ENCODE measurements around the gene ALDH3B1. TPM values are rescaled to one million over a fixed set of nuclear protein-coding genes. Genes with fewer than 3 reads are reported as not detected.
A peak's percentile ranks its signal among the peaks of the same experiment; 100 is the strongest.

ALDH3B1 gene
- total RNA-seq, 2 donors from 2014 or later: 11.2 to 15.0 TPM

GRCh38 chr11:68025047-68025446 lies 14.9 kb downstream of the ALDH3B1 start:
- intact Hi-C loops (cut with DNase I): no loop called here
- DNase-seq (ENCODE audit: low spot score): no peak

GRCh38 chr11:68026391-68027105 lies 16.4 kb downstream of the ALDH3B1 start:
- DNase-seq (ENCODE audit: low spot score): no peak
- intact Hi-C loops (cut with DNase I): no loop called here

DNA sequence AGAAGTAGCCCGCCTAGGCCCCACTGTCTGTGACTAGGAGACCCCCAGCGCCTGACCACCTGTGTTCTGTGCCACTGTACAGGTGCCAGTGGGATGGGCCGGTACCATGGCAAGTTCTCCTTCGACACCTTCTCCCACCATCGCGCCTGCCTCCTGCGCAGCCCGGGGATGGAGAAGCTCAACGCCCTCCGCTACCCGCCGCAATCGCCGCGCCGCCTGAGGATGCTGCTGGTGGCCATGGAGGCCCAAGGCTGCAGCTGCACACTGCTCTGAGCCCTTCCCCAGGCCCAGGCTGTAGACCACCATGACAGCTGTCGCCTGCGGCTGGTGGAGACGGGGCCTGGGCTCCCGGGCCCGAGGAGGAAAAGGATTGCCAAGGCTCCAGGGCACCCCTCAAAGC lies 17.5 kb downstream of the ALDH3B1 start:
- DNase-seq (ENCODE audit: low spot score): no peak
- intact Hi-C loops (cut with DNase I): no loop called here

DNA sequence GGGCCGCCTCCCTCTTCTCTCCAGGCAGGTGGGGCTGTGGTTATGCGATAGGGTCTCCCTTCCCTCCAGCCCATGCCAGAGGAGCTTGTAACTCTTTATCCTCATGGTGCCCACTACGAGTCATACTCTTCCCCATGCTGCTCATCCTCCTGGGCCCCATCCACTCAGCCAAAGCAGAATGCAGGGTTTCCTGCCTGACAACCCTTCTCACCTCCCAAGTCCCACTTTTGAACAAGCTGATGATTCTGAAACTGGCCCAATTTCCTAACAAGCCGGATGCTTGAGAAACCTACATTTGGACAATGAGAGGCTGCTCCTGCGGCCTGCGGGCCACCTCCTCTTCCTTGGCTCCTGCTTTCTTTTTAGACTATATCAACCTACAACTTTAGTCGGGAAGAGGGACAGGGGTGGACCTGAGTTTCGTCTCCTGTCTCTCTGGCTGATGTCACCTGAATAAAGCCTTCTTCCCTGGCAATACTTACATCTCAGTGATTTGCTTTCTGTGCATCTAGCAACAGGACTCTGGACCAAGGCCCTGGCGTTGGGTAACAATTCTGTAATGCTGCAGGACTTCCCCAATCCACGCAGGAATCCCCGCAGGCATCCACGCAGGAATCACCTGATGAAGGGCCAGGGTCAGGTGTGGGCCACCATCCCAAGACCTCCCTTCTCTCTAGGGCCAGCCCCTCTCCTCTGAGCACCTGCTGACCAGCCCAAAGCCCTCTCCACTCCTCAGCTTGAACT lies 18.8 kb downstream of the ALDH3B1 start:
- intact Hi-C loops (cut with DNase I): no loop called here
- no peak for DNase-seq (ENCODE audit: low spot score)

DNA sequence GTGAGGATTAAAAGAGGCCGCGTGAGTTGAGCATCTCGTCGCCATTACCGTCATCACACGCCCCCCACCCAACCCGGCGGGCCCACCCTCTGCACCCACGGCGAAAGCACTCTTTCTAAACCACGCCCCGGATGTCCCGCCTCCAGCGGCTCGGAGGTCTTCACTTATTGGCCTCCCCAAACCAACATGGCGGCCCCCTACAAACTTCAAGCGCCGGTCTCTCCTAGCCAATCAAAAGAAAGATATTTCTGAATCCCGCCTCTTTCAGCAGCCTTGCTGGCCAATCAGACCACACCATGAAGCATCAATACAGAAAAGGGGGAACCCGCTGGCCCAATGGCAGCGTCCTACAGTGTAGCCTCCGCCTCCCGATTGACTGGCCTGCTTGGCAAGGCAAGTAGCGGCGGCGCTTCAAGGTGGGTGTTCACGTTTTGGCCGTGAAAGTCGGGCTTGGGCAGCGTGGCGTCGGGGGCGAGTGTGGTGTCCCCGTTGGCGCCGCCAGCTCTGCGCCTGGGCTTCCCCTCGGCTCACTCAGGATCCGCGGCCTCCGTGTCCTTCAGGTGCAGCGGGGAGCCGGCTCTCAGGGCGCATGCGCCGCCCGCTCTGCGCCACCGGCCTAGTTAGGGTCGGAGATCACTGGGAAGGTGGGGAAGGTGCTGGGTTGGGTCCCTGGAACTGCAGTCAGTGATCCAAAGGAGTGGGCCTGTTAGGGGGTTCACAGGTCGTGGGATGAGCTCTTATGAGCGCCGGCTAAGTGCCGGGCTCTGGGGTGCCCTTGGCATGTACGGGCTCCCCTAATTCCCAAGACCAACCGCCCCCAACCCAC lies 20.4 kb downstream of the ALDH3B1 start, which contains the start of gene NDUFS8:
Gene NDUFS8, plus strand, starts transcription at position 364 of the 826 bp plus-strand sequence. CDS start 1,471 bp downstream, outside the sequence.
- intact Hi-C loops (cut with DNase I): no loop called here
- DNase-seq (ENCODE audit: low spot score): peak; percentile 98

DNA sequence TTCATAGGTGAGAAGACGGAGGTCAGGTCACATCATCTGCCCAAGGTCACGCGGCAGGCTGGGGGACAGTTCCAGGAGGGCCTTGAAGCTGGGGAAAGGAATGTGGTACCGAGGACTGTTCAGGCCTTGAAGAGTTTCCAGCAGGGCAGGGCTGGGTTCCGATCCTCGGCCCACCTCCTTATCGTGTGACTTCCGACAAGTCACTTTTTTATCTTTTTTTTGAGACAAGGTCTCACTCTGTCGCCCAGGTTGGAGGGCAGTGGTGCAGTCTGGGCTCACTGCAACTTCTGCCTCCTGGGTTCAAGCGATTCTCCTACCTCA lies 21.0 kb downstream of the ALDH3B1 start:
- intact Hi-C loops (cut with DNase I): no loop called here
- DNase-seq (ENCODE audit: low spot score): no peak

DNA sequence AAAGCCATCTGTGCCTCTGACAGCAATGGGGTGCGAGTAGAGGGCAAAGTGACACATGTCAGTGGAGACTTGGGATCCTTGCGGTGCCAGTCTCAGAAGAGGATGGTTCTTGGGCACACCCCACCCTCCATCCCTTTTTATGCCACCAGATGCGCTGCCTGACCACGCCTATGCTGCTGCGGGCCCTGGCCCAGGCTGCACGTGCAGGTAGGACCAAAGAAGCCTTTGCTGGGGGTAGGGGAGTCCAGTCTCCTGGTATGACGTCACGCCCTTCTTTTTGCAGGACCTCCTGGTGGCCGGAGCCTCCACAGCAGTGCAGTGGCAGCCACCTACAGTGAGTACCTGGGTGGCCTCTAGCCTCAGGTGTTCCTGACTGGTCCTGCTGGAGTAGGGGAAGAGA lies 21.9 kb downstream of the ALDH3B1 start:
- intact Hi-C loops (cut with DNase I): no loop called here
- no peak for DNase-seq (ENCODE audit: low spot score)

DNA sequence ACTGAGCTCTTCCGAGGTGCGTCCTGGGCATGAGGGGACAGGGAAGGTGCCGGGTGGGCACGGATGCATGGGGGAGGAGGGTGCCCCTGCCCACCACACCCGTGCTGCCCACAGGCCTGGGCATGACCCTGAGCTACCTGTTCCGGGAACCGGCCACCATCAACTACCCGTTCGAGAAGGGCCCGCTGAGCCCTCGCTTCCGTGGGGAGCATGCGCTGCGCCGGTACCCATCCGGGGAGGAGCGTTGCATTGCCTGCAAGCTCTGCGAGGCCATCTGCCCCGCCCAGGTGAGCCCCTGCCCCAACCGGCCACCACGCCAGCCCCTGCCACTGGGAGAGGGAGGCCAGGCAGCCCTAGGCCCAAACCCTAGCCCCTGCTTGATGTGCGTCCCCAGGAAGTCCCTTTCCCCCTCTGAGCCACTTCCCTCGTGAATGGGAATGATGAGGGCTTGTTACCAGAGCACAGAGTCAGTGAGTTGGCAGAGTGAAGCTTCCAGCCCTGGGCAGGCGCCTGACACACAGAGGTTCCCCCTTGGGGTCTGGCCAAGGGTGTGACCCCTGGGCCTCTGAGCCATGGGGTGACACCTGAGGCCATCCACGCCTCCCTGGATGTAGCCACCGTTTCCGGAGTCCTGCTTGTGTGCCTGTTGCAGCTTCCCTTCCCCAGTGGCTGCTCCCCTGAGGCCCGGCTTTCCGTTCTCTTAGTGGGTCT lies 23.0 kb downstream of the ALDH3B1 start:
- DNase-seq (ENCODE audit: low spot score): no peak
- intact Hi-C loops (cut with DNase I): no loop called here

DNA sequence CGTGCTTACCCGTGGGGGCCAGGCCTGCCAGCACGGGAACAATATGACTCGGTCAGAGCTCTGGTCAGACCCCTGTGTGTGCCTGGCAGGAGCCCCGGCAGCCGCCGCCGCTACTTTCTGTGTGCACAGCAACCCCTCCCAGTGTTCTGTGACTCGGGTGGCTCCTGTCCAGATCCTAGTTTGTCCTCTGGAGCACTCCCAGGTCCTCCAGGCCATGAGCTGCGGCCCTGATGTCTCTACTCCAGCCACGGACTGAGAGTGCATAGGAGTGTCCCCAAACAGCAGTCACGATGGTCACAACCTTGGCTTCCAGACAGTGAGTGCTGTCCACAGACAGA lies 23.6 kb downstream of the ALDH3B1 start:
- intact Hi-C loops (cut with DNase I): no loop called here
- no peak for DNase-seq (ENCODE audit: low spot score)

DNA sequence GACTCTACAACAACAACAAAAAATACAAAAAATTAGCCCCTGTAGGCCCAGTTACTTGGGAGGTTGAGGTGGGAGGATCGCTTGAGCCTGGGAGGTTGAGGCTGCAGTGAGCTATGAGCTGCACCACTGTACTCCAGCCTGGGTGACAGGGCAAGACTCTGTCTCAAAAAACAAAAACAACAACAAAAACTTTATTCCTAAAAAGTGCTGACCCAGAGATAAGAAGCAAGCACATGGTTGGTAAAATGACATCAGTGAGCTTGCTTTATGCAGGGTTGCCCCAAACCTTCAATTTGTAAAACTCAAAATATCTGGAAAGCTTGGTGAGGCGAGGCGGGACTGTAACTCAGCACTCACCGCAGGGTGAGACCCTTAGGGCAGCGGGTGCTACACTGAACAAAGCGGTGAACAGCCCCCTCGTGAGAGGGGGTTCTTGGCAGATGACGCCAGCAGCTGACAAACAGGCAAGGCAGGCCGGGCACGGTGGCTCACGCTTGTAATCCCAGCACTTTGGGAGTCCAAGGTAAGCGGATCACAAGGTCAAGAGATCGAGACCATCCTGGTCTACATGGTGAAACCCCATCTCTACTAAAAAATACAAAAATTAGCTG lies 25.2 kb downstream of the ALDH3B1 start:
- no peak for DNase-seq (ENCODE audit: low spot score)
- intact Hi-C loops (cut with DNase I): no loop called here

DNA sequence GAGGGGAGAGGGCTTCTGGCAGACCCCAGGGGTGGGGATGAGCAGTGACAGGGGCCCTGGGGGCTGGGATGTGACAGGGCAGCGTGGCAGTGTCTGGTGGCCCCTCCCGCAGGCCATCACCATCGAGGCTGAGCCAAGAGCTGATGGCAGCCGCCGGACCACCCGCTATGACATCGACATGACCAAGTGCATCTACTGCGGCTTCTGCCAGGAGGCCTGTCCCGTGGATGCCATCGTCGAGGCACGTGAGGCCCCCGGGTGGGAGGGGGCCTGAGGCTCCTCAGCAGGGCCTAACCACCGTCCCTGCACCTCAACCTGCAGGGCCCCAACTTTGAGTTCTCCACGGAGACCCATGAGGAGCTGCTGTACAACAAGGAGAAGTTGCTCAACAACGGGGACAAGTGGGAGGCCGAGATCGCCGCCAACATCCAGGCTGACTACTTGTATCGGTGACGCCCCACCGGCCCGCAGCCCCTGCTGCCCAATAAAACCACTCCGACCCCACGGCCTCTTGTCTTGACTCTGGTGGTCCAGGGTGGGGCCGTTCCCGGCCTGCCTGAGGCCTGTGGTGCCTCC lies 26.1 kb downstream of the ALDH3B1 start:
- intact Hi-C loops (cut with DNase I): no loop called here
- DNase-seq (ENCODE audit: low spot score): no peak

DNA sequence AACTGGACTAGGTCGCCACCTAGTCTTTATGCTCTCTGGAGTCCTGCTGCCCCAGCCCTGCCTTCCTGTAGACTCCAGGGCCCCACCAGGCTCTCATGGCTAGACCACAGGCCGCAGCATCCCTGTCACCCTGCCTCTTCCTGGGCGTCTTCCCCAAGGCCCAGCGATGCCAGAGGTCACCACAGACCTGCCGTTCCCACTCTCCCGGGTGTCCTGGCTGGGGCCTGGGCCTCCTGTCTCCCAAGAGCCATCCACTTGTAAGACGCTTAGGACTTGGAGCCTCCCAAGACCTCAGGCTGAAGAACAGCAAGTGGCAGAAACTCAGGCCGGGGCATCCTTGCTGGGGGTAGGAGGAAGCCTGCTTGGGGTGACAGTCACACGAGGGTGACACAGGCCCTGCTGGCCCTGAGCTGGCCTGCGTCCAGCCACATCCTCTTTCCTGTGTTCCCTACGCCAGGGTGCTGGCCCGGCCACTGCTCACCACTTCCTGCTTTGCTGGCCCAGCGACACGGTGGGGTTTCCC lies 26.7 kb downstream of the ALDH3B1 start:
- DNase-seq (ENCODE audit: low spot score): peak; percentile 92
- intact Hi-C loops (cut with DNase I): no loop called here

- intact Hi-C loops (cut with DNase I): no loop called here
- no peak for DNase-seq (ENCODE audit: low spot score)
These were observed 27.5 kb downstream of the ALDH3B1 start for GRCh38 chr11:68037411-68038225.

- DNase-seq (ENCODE audit: low spot score): no peak
- intact Hi-C loops (cut with DNase I): no loop called here
These were observed 28.1 kb downstream of the ALDH3B1 start for GRCh38 chr11:68038226-68038717.

DNA sequence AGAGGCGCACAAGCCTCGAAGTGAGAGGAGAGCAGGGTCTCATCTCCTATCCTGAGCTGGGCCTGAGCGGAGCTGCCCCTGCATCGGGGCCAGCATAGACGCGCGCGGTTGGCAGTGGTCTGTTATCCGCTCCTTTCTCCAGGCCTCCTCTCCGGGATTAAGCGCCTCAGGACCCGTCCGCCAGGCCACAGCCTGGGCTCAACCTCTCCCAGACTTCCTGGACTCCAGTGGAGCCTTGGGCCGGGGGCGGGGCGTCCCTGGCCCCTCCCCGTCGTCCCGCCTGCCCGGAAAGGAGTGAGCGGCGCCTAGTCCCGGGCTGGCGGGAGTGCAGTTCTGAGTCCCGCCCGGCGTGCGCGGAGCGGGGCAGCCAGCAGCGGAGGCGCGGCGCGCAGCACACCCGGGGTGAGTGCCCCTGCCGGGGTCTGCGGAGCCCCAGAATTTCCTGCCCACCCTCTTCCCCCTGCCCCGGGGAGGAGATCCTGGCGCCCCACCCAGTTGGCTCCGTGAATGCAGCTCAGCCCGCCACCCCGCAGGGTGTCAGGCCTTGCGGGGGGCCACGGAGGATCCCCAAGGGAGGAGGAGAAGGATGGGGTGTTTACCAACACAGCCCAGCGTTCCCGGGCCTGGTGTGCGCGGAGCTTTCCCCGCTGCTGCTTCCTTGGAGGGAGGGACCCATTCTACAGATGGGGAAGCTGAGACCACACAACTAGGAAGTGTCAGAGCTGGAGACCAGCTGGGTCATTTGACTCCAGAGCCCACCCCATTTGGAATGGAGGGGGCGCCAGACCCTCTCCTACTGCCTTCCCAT lies 28.8 kb downstream of the ALDH3B1 start, which contains the start of gene TCIRG1:
Gene TCIRG1, plus strand, starts transcription at position 308 of the 808 bp plus-strand sequence. CDS start 2,247 bp downstream, outside the sequence.
- peak; percentile 96 for DNase-seq (ENCODE audit: low spot score)
- intact Hi-C loops (cut with DNase I): no loop called here

DNA sequence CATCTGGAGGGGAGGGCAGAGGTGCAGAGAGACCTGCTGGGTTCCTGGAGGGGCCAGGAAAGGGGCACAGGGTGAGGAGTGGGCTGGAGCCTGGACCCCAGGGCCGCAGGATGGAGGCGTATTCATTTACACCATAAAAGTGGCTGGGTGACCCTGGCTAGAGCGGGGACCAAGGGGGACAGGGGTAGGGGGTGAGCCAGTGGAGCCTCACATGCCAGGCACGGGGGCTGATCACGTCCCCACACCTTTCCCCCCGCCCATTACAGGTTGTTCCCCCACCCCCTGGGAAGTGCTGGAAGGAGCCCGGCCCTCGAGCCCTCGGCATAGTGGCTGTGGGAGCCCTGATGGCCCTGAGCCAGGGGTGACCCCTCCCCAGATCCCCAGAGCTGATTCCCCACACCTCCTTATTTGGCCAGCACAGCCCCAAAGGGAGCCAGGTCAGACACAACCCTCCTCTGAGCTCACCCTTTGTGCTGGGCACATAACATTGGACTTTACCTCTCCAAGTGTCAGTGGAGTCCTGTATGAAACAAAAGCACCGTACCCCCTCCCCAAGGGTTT lies 29.5 kb downstream of the ALDH3B1 start:
- DNase-seq (ENCODE audit: low spot score): no peak
- intact Hi-C loops (cut with DNase I): no loop called here

All from posterior vena cava (tissue), 2 donors.